ENCODE results near the gene LPP.

DNA sequence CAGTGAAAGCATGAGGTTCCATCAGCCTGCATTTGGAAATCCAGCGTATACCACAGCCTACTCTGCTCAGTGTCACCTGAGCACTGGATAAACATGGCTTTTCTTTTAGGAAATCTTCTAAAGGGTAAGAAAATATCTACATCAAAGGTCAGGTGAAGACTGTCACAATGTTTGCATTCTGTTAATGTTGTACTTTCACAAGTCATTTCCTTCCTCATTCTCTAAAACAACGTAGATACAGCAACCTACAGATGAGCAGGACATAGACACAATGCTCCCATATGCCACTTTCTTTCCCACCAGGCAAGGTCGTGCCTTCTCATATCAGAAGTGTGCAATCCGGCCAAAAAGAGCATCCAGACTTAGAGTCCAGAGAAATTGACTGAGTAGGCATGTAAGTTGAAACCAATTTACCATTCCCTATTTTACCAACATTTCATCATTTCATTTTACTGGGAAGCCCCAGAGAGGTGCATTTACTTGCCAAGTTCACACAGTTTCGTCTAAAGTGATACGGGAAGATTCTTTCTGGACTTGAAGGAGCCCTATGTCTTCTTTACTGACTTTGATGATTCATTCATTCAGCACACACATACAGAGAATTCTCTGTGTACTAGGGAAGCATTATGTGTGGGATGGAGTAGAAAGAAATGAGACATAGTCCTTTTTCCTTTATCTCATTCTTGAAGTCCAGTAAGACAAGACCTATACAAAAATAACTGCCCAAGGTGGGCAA is 30.6 kb upstream of the LPP start:
- no peak for TF ChIP-seq POLR2A (IDR thresholded peaks at IDR 0.05)
- TF ChIP-seq, protein P1, sequence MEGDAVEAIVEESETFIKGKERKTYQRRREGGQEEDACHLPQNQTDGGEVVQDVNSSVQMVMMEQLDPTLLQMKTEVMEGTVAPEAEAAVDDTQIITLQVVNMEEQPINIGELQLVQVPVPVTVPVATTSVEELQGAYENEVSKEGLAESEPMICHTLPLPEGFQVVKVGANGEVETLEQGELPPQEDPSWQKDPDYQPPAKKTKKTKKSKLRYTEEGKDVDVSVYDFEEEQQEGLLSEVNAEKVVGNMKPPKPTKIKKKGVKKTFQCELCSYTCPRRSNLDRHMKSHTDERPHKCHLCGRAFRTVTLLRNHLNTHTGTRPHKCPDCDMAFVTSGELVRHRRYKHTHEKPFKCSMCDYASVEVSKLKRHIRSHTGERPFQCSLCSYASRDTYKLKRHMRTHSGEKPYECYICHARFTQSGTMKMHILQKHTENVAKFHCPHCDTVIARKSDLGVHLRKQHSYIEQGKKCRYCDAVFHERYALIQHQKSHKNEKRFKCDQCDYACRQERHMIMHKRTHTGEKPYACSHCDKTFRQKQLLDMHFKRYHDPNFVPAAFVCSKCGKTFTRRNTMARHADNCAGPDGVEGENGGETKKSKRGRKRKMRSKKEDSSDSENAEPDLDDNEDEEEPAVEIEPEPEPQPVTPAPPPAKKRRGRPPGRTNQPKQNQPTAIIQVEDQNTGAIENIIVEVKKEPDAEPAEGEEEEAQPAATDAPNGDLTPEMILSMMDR (IDR thresholded peaks at IDR 0.05), result no peak
- TF ChIP-seq EP300 (IDR thresholded peaks at IDR 0.05; ENCODE audit: low read depth), result no peak
- no peak for TF ChIP-seq POLR2AphosphoS5 (IDR thresholded peaks at IDR 0.05)
